Hepatocyte (in vitro differentiated cells): Measurements from ENCODE around the gene GSAP.

Experiments
- CTCF ChIP-seq: fragments of 200-600 bp; sonication (generic); IDR thresholded peaks from 2 replicates; pipeline ENCODE4 v1.5.1; 2016; ENCODE audit warnings: antibody characterized with exemption, mild to moderate bottlenecking; ENCODE audit not compliant: poor library complexity
- EZH2 ChIP-seq: fragments of 200-600 bp; sonication (generic); IDR thresholded peaks from 2 replicates; pipeline ENCODE4 v1.6.1; 2016; ENCODE audit warnings: antibody characterized with exemption, mild to moderate bottlenecking, borderline replicate concordance
- EZH2phosphoT487 ChIP-seq: fragments of 200-600 bp; sonication (generic); IDR thresholded peaks from one replicate; pipeline ENCODE4 v1.6.1; 2018; ENCODE audit warnings: antibody characterized with exemption, mild to moderate bottlenecking, low read depth, moderate library complexity; ENCODE audit not compliant: unreplicated experiment, severe bottlenecking

- no peak for TF ChIP-seq CTCF
- TF ChIP-seq EZH2phosphoT487, result no peak
- TF ChIP-seq EZH2, result no peak
Measured at GRCh38 chr7:77313876-77314480, 102.2 kb downstream of the GSAP start.
